AG04450 (cell line): ENCODE data around the gene CDH13. TPM values are rescaled to one million over a fixed set of nuclear protein-coding genes. Genes with fewer than 3 reads are reported as not detected.

Experiments used
- CTCF ChIA-PET: fragments of 300-600, 350-600 bp; formaldehyde crosslinking; extraction: SDS; loops from one replicate; lab custom pipeline; 2022; ENCODE audit warnings: antibody characterized with exemption, inconsistent platforms; lab: Charles Lee
- POLR2A ChIA-PET: fragments of 350-600 bp; formaldehyde crosslinking; extraction: SDS; loops from one replicate; lab custom pipeline; 2021; ENCODE audit warnings: antibody characterized with exemption, inconsistent platforms; lab: Yijun Ruan, JAX
- DNase-seq: peaks from one replicate; pipeline ENCODE4 v3.0.0-alpha.2; 2011; ENCODE audit warnings: low read depth, low spot score
- H3K27ac ChIP-seq: one replicate; pipeline ENCODE4 v1.5.1; 2012; ENCODE audit warnings: low read depth, low read length, control low read depth
- H3K27me3 ChIP-seq: one replicate; pipeline ENCODE4 v1.6.0; 2012; ENCODE audit warnings: low read length; ENCODE audit not compliant: control insufficient read depth, insufficient read depth
- H3K4me3 ChIP-seq: 2 replicates; pipeline ENCODE4 v1.5.1; 2011; ENCODE audit warnings: mild to moderate bottlenecking, low read depth, low read length, control low read depth
- H3K9me3 ChIP-seq: 2 replicates; pipeline ENCODE4 v1.5.1; 2012; ENCODE audit warnings: low read length; ENCODE audit not compliant: control insufficient read depth, insufficient read depth
- polyA plus RNA-seq: library from polyadenylated mRNA; depleted of rRNA; stranded (reverse); fragments of >200 nt; gene quantifications from 2 replicates; pipeline ENCODE4 v1.2.3, GENCODE V29; 2011
- TF ChIP-seq, protein P1 (sequence below): IDR thresholded peaks from 2 replicates; pipeline ENCODE4 v1.5.1; 2011; ENCODE audit warnings: low read depth, low read length, control low read depth, inconsistent platforms

The CDH13 gene
- polyA plus RNA-seq, 1 experiment, result 55.0 TPM

GRCh38 chr16:83648347-83648746 lies 1021.6 kb downstream of the CDH13 start:
- no peak for DNase-seq
- CTCF ChIA-PET, result no interaction called here
- POLR2A ChIA-PET, result no interaction called here

DNA sequence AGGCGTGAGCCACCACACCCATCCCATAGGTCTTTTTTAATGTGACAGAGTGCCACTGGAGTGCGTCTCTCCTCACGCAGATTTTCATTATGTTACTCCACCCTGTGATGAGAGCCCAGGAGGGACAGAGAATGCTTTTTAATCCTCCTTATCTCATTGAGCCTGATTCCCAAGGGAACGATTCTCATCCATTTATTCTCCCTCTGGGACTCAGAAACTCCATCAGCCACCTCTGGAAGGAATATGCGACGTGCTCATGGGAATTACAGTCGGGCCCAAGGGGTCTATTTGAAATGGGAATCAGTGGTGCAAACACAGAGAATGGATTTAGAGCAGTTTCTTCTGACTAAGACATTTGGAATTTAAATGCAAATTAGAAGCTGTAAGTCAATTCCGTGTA lies 1025.1 kb downstream of the CDH13 start:
- DNase-seq, result no peak
- Histone ChIP-seq H3K9me3 (no peaks in the 10 kb centered on the region), H3K4me3 (no peak overlapping the region), H3K27me3 (no peaks in the 10 kb centered on the region), H3K27ac (no peak overlapping the region)
- TF ChIP-seq, protein P1, sequence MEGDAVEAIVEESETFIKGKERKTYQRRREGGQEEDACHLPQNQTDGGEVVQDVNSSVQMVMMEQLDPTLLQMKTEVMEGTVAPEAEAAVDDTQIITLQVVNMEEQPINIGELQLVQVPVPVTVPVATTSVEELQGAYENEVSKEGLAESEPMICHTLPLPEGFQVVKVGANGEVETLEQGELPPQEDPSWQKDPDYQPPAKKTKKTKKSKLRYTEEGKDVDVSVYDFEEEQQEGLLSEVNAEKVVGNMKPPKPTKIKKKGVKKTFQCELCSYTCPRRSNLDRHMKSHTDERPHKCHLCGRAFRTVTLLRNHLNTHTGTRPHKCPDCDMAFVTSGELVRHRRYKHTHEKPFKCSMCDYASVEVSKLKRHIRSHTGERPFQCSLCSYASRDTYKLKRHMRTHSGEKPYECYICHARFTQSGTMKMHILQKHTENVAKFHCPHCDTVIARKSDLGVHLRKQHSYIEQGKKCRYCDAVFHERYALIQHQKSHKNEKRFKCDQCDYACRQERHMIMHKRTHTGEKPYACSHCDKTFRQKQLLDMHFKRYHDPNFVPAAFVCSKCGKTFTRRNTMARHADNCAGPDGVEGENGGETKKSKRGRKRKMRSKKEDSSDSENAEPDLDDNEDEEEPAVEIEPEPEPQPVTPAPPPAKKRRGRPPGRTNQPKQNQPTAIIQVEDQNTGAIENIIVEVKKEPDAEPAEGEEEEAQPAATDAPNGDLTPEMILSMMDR, result no peak
- ChIA-PET CTCF (interaction anchor here (0.6 kb wide), 1 partner anchor 18 kb away, joined by 4 read pairs; no protein-coding TSS in a partner anchor), POLR2A (no interaction called here)

More at GRCh38 chr16:83648347-83648746, 1021.6 kb downstream of the CDH13 start:
- Histone ChIP-seq H3K27me3 (no peaks in the 10 kb centered on the region), H3K4me3 (no peak overlapping the region), H3K27ac (no peak overlapping the region), H3K9me3 (no peaks in the 10 kb centered on the region)
- TF ChIP-seq, protein P1, result no peak

GRCh38 chr16:83652943-83653342 lies 1026.2 kb downstream of the CDH13 start:
- POLR2A ChIA-PET, result no interaction called here
- H3K27me3 ChIP-seq, result no peaks in the 10 kb centered on the region
- no peak for DNase-seq
- H3K27ac ChIP-seq, result no peak overlapping the region
- TF ChIP-seq, protein P1, result no peak
- CTCF ChIA-PET, result no interaction called here
- H3K4me3 ChIP-seq, result no peak overlapping the region
- H3K9me3 ChIP-seq, result no peaks in the 10 kb centered on the region

DNA sequence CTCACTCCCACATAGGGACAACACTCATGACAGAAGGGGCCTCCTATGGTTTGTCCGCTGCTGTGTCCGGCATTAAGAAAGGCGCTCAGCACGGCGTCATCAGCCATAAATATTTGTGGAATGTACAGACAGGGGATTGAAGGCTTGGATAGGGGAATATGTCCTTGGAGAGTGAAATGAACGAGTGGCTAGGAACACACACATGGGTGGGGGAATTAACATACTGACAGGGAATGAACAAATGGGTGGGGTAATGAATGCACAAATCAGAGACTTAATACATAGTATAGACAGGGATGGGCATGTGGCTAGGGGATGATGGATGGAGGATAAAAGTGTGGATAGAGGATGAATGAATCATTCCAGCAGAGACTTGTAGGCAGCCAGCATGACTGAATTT lies 1027.0 kb downstream of the CDH13 start:
- CTCF ChIA-PET, result no interaction called here
- no peak for DNase-seq
- Histone ChIP-seq H3K27ac (no peak overlapping the region), H3K9me3 (no peaks in the 10 kb centered on the region), H3K4me3 (no peak overlapping the region), H3K27me3 (no peaks in the 10 kb centered on the region)
- POLR2A ChIA-PET, result no interaction called here
- TF ChIP-seq, protein P1, result no peak

- ChIA-PET CTCF (no interaction called here), POLR2A (no interaction called here)
- Histone ChIP-seq H3K4me3 (no peak overlapping the region), H3K27me3 (no peaks in the 10 kb centered on the region), H3K9me3 (no peaks in the 10 kb centered on the region), H3K27ac (no peak overlapping the region)
- no peak for DNase-seq
- TF ChIP-seq, protein P1, result no peak
Observed at GRCh38 chr16:83660282-83660681, 1033.5 kb downstream of the CDH13 start.
